Jurkat, Clone E6-1 (cell line): ENCODE measurements around the gene SERTAD2.
A peak's percentile ranks its signal among the peaks of the same experiment; 100 is the strongest.

Experiments
- DNase-seq: peaks from one replicate; pipeline ENCODE4 v3.0.0-alpha.2; 2011; ENCODE audit warnings: low read depth, low spot score
- H3K4me3 ChIP-seq: 2 replicates; pipeline ENCODE4 v1.5.1; 2011; ENCODE audit warnings: mild to moderate bottlenecking, low read length, control low read depth, moderate library complexity

SERTAD2 gene

GRCh38 chr2:64678771-64679590 is 25.3 kb upstream of the SERTAD2 start:
- H3K4me3 ChIP-seq, result no peak overlapping the region
- DNase-seq, result no peak

- DNase-seq, result no peak
- no peak overlapping the region for H3K4me3 ChIP-seq
Measured at GRCh38 chr2:64677530-64677929, 23.8 kb upstream of the SERTAD2 start.

- no peak for DNase-seq
- H3K4me3 ChIP-seq, result no peak overlapping the region
Measured at GRCh38 chr2:64675860-64676259, 22.1 kb upstream of the SERTAD2 start.

GRCh38 chr2:64672708-64673107 is 19.0 kb upstream of the SERTAD2 start:
- peak; percentile 54 for DNase-seq
- H3K4me3 ChIP-seq, result no peak overlapping the region

GRCh38 chr2:64670047-64670446 is 16.3 kb upstream of the SERTAD2 start:
- no peak for DNase-seq
- H3K4me3 ChIP-seq, result no peak overlapping the region

- no peak for DNase-seq
- no peak overlapping the region for H3K4me3 ChIP-seq
Measured at GRCh38 chr2:64669288-64669687, 15.6 kb upstream of the SERTAD2 start.

GRCh38 chr2:64668542-64668941 is 14.8 kb upstream of the SERTAD2 start:
- no peak overlapping the region for H3K4me3 ChIP-seq
- no peak for DNase-seq

GRCh38 chr2:64667535-64667934 is 13.8 kb upstream of the SERTAD2 start:
- H3K4me3 ChIP-seq, result no peak overlapping the region
- DNase-seq, result no peak

- DNase-seq, result no peak
- H3K4me3 ChIP-seq, result no peak overlapping the region
Measured at GRCh38 chr2:64666810-64667438, 13.2 kb upstream of the SERTAD2 start.

GRCh38 chr2:64665709-64666108 is 12.0 kb upstream of the SERTAD2 start:
- H3K4me3 ChIP-seq, result no peak overlapping the region
- DNase-seq, result no peak

- no peak for DNase-seq
Measured at GRCh38 chr2:64663402-64663801, 9.7 kb upstream of the SERTAD2 start.

GRCh38 chr2:64661741-64662169 is 8.0 kb upstream of the SERTAD2 start:
- no peak overlapping the region for H3K4me3 ChIP-seq
- no peak for DNase-seq

More at GRCh38 chr2:64663402-64663801, 9.7 kb upstream of the SERTAD2 start:
- H3K4me3 ChIP-seq, result no peak overlapping the region

GRCh38 chr2:64659252-64659651 is 5.5 kb upstream of the SERTAD2 start:
- DNase-seq, result no peak
- no peak overlapping the region for H3K4me3 ChIP-seq

GRCh38 chr2:64658269-64658668 is 4.6 kb upstream of the SERTAD2 start:
- no peak for DNase-seq
- no peak overlapping the region for H3K4me3 ChIP-seq

GRCh38 chr2:64657411-64657810 is 3.7 kb upstream of the SERTAD2 start:
- DNase-seq, result no peak
- H3K4me3 ChIP-seq, result no peak overlapping the region

- no peak for DNase-seq
- no peak overlapping the region for H3K4me3 ChIP-seq
Measured at GRCh38 chr2:64656379-64656778, 2.7 kb upstream of the SERTAD2 start.

- H3K4me3 ChIP-seq, result peak overlapping the region; percentile 5; the same call in 1 of the 2 replicates
- peak; percentile 80 for DNase-seq
Measured at GRCh38 chr2:64655873-64656272, 2.2 kb upstream of the SERTAD2 start.

GRCh38 chr2:64655018-64655664 is 1.4 kb upstream of the SERTAD2 start:
- peak overlapping the region; percentile 4; the same call in 1 of the 2 replicates for H3K4me3 ChIP-seq
- no peak for DNase-seq

GRCh38 chr2:64654063-64654811 is 524 bp upstream of the SERTAD2 start:
- peak; percentile 58 for DNase-seq
- H3K4me3 ChIP-seq, result peak overlapping the region; percentile 59
